ENCODE results near the gene BTBD19.

Gene BTBD19

DNA sequence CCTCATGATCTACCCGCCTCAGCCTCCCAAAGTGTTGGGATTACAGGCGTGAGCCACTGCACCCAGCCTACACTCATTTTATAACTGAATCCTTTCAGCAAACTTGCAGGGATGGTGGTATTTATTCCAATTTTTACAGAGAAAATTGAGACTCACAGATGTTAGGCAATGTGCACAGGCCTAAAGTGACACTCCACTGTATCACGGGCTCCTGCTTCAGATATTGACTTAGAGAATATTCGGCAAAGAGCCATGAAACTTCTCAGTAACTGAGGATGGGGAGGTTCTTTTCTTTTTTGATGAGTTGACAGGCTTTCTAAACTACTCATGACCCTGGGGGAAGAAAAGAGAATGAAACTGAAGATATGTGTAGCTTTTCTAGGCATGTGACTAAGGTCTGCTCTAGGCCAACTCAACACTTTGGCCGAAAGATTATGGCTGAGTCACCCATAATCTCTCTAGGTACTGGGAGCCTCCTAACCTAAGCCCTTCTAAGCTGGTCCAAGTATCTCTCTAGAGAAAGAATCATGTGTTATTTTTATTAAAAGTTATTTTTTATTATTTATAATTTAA, 54.6 kb downstream of the BTBD19 start:
- no peak for DNase-seq
